H54 (cell line): Measurements from ENCODE around the gene SAG.

Source experiments
- DNase-seq: peaks from one replicate; pipeline ENCODE4 v3.0.0; 2011; ENCODE audit warnings: low spot score, mixed read lengths; ENCODE audit not compliant: insufficient read length
- FAIRE-seq: peaks from 3 replicates; lab custom pipeline; 2011; peaks lifted over from hg19 to GRCh38; lab: Jason Lieb, UNC
- POLR2A ChIP-seq: IDR thresholded peaks from 2 replicates; pipeline ENCODE4 v1.6.1; 2011; ENCODE audit warnings: low read depth, mild to moderate bottlenecking, low read length

The SAG gene

GRCh38 chr2:233349005-233349998, 41.7 kb downstream of the SAG start:
- DNase-seq, result no peak
- no peak for TF ChIP-seq POLR2A
- FAIRE-seq, result no peak

GRCh38 chr2:233350708-233351107, 43.1 kb downstream of the SAG start:
- no peak for TF ChIP-seq POLR2A
- peak; percentile 99 for DNase-seq
- FAIRE-seq, result peak; percentile 90

- FAIRE-seq (no peak), DNase-seq (no peak)
- no peak for TF ChIP-seq POLR2A
Measured at GRCh38 chr2:233351423-233351822, 43.8 kb downstream of the SAG start.

GRCh38 chr2:233352141-233352842, 44.7 kb downstream of the SAG start:
- DNase-seq (no peak), FAIRE-seq (no peak)
- TF ChIP-seq POLR2A, result no peak

GRCh38 chr2:233353101-233353768, 45.6 kb downstream of the SAG start:
- TF ChIP-seq POLR2A, result no peak
- no peak for DNase-seq
- FAIRE-seq, result no peak

- no peak for TF ChIP-seq POLR2A
- DNase-seq (no peak), FAIRE-seq (no peak)
Measured at GRCh38 chr2:233353769-233354499, 46.3 kb downstream of the SAG start, which contains the start of gene DGKD. Gene DGKD (plus strand): TSS chr2:233354494. CDS start chr2:233354519, 25 bp downstream.

GRCh38 chr2:233354500-233354924, 46.9 kb downstream of the SAG start:
- TF ChIP-seq POLR2A, result peak; percentile 69

GRCh38 chr2:233354971-233355574, 47.5 kb downstream of the SAG start:
- TF ChIP-seq POLR2A, result no peak
- no peak for FAIRE-seq
- DNase-seq, result no peak

More at GRCh38 chr2:233354500-233354924, 46.9 kb downstream of the SAG start:
- FAIRE-seq, result no peak
- no peak for DNase-seq

- no peak for FAIRE-seq
Measured at GRCh38 chr2:233355916-233356315, 48.3 kb downstream of the SAG start.

GRCh38 chr2:233356546-233357308, 49.1 kb downstream of the SAG start:
- no peak for TF ChIP-seq POLR2A
- FAIRE-seq (no peak), DNase-seq (no peak)

More at GRCh38 chr2:233355916-233356315, 48.3 kb downstream of the SAG start:
- DNase-seq, result no peak
- TF ChIP-seq POLR2A, result no peak

GRCh38 chr2:233358335-233358734, 50.7 kb downstream of the SAG start:
- TF ChIP-seq POLR2A, result no peak
- FAIRE-seq (no peak), DNase-seq (no peak)

GRCh38 chr2:233358947-233359346, 51.3 kb downstream of the SAG start:
- FAIRE-seq (no peak), DNase-seq (no peak)
- no peak for TF ChIP-seq POLR2A

- DNase-seq (no peak), FAIRE-seq (no peak)
- TF ChIP-seq POLR2A, result no peak
Measured at GRCh38 chr2:233359823-233360222, 52.2 kb downstream of the SAG start.
